ENCODE data around the gene PDE4A. TPM values are rescaled to one million over a fixed set of nuclear protein-coding genes. Genes with fewer than 3 reads are reported as not detected.
"Not testable (repeated sequence)": the region's sequence is repeated elsewhere in the genome, so short reads cannot be mapped to it uniquely, and the experiment has no call there.

PDE4A gene
- total and polyA plus RNA-seq, 4 donors = 0.90 to 2.3 (median 1.3) TPM

DNA sequence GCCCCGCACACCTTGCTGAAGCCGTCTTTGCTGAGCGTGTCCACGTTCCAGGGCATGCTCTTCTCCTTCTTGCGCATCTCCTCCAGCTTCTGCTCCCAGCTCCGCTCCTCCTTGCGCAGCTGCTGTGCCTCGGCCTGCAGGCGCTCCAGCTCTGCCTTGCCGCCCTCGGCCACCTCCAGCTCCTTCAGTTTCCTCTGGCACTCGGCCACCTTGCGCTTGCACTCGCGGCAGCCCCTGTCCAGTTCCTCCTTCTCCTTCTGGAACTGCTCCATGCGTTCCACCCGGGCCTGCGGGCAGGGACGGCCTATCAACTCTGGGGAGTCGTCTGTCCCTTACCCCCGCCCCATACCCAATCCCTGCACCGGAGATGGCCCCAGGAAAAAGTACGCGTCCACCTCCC is 24.4 kb upstream of the PDE4A start:
- TF ChIP-seq GABPA (IDR thresholded peaks at IDR 0.05 in 1 of 2, conservative IDR thresholded peaks at IDR 0.05 in 1 of 2) = no peak
- no peak for TF ChIP-seq TAF1 (conservative IDR thresholded peaks at IDR 0.05)
- TF ChIP-seq HNF4G (IDR thresholded peaks at IDR 0.05) = no peak
- Histone ChIP-seq H3K9me3 (ENCODE audit: control insufficient read depth in 4 of 4, low read length in 3 of 4) (no peaks in the 10 kb centered on the region), H3K4me1 (ENCODE audit: control insufficient read depth in 4 of 4, insufficient read depth in 4 of 4, low read length in 3 of 4) (peaks cover 2 to 10% (median 3%) of the 10 kb centered on the region in 4 donors), H3K36me3 (ENCODE audit: control insufficient read depth in 4 of 4, insufficient read depth in 3 of 4, low read depth in 1 of 4, low read length in 3 of 4) (peaks cover 17 to 46% (median 23%) of the 10 kb centered on the region in 4 donors), H3K27ac (ENCODE audit: low read depth in 1 of 2, low read length in 2 of 2) (no peak overlapping the region), H3K27me3 (ENCODE audit: control insufficient read depth in 4 of 4, insufficient read depth in 4 of 4, low read length in 3 of 4) (no peaks in the 10 kb centered on the region), H3K9ac (ENCODE audit: low read depth in 1 of 2, low read length in 2 of 2) (no peak overlapping the region), H3K4me3 (ENCODE audit: low read depth in 1 of 3, low read length in 3 of 3) (no peak overlapping the region)
- 84% methylated on average over 24 of the region's 24 CpGs for WGBS
- no peak for DNase-seq (ENCODE audit: low spot score)

GRCh38 chr19:10398819-10399218 is 21.5 kb upstream of the PDE4A start:
- no peak for DNase-seq (ENCODE audit: low spot score)
- WGBS = 86% methylated on average over 9 of the region's 9 CpGs
- Histone ChIP-seq H3K9ac (ENCODE audit: low read depth in 1 of 2, low read length in 2 of 2) (no peak overlapping the region), H3K27ac (ENCODE audit: low read depth in 1 of 2, low read length in 2 of 2) (no peak overlapping the region), H3K9me3 (ENCODE audit: control insufficient read depth in 4 of 4, low read length in 3 of 4) (no peaks in the 10 kb centered on the region), H3K27me3 (ENCODE audit: control insufficient read depth in 4 of 4, insufficient read depth in 4 of 4, low read length in 3 of 4) (no peaks in the 10 kb centered on the region), H3K4me3 (ENCODE audit: low read depth in 1 of 3, low read length in 3 of 3) (no peak overlapping the region), H3K4me1 (ENCODE audit: control insufficient read depth in 4 of 4, insufficient read depth in 4 of 4, low read length in 3 of 4) (peaks cover 6 to 32% (median 19%) of the 10 kb centered on the region in 4 donors), H3K36me3 (ENCODE audit: control insufficient read depth in 4 of 4, insufficient read depth in 3 of 4, low read depth in 1 of 4, low read length in 3 of 4) (peaks cover 5 to 20% (median 9%) of the 10 kb centered on the region in 4 donors)
- TF ChIP-seq, protein P1, sequence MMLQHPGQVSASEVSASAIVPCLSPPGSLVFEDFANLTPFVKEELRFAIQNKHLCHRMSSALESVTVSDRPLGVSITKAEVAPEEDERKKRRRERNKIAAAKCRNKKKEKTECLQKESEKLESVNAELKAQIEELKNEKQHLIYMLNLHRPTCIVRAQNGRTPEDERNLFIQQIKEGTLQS (IDR thresholded peaks at IDR 0.05) = no peak
- no peak for TF ChIP-seq FOXA2 (IDR thresholded peaks at IDR 0.05)
- no peak for TF ChIP-seq YY1 (IDR thresholded peaks at IDR 0.05)
- TF ChIP-seq JUND (IDR thresholded peaks at IDR 0.05) = no peak
- TF ChIP-seq GABPA (IDR thresholded peaks at IDR 0.05 in 1 of 2, conservative IDR thresholded peaks at IDR 0.05 in 1 of 2) = no peak
- no peak for TF ChIP-seq RXRA (IDR thresholded peaks at IDR 0.05)
- no peak for TF ChIP-seq HNF4G (IDR thresholded peaks at IDR 0.05)
- TF ChIP-seq MAX (IDR thresholded peaks at IDR 0.05) = no peak
- TF ChIP-seq HNF4A (conservative IDR thresholded peaks at IDR 0.05) = no peak
- TF ChIP-seq REST (IDR thresholded peaks at IDR 0.05) = no peak
- TF ChIP-seq TAF1 (conservative IDR thresholded peaks at IDR 0.05) = no peak
- no peak for TF ChIP-seq SP1 (IDR thresholded peaks at IDR 0.05)
- no peak for TF ChIP-seq NR2F2 (IDR thresholded peaks at IDR 0.05)
- TF ChIP-seq, protein P2, sequence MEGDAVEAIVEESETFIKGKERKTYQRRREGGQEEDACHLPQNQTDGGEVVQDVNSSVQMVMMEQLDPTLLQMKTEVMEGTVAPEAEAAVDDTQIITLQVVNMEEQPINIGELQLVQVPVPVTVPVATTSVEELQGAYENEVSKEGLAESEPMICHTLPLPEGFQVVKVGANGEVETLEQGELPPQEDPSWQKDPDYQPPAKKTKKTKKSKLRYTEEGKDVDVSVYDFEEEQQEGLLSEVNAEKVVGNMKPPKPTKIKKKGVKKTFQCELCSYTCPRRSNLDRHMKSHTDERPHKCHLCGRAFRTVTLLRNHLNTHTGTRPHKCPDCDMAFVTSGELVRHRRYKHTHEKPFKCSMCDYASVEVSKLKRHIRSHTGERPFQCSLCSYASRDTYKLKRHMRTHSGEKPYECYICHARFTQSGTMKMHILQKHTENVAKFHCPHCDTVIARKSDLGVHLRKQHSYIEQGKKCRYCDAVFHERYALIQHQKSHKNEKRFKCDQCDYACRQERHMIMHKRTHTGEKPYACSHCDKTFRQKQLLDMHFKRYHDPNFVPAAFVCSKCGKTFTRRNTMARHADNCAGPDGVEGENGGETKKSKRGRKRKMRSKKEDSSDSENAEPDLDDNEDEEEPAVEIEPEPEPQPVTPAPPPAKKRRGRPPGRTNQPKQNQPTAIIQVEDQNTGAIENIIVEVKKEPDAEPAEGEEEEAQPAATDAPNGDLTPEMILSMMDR (IDR thresholded peaks at IDR 0.05; ENCODE audit: low read depth, low read length, missing input control) = no peak
- no peak for TF ChIP-seq FOXA1 (IDR thresholded peaks at IDR 0.05)
- TF ChIP-seq EGR1 (IDR thresholded peaks at IDR 0.05; ENCODE audit: low read depth in 2 of 2) = no peak
- TF ChIP-seq, protein P3, sequence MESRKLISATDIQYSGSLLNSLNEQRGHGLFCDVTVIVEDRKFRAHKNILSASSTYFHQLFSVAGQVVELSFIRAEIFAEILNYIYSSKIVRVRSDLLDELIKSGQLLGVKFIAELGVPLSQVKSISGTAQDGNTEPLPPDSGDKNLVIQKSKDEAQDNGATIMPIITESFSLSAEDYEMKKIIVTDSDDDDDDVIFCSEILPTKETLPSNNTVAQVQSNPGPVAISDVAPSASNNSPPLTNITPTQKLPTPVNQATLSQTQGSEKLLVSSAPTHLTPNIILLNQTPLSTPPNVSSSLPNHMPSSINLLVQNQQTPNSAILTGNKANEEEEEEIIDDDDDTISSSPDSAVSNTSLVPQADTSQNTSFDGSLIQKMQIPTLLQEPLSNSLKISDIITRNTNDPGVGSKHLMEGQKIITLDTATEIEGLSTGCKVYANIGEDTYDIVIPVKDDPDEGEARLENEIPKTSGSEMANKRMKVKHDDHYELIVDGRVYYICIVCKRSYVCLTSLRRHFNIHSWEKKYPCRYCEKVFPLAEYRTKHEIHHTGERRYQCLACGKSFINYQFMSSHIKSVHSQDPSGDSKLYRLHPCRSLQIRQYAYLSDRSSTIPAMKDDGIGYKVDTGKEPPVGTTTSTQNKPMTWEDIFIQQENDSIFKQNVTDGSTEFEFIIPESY (IDR thresholded peaks at IDR 0.05) = no peak
- TF ChIP-seq RAD21 (IDR thresholded peaks at IDR 0.05) = no peak

DNA sequence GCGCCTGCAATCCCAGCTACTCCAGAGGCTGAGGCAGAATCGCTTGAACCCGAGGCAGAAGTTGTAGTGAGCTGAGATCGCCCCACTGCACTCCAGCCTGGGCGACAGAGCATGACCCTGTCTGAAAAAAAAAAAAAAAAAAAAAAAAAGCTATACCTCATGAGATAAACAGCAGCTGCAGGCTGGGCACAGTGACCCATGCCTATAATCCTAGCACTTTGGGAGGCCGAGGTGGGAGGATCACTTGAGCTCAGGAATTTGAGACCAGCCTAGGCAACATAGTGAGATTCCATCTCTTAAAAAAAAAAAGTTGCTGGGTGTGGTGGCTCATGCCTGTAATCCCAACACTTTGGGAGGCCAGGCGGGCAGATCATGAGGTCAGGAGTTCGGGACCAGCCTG is 21.0 kb upstream of the PDE4A start:
- Histone ChIP-seq H3K36me3 (ENCODE audit: control insufficient read depth in 4 of 4, insufficient read depth in 3 of 4, low read depth in 1 of 4, low read length in 3 of 4) (peaks cover 5 to 16% (median 7%) of the 10 kb centered on the region in 4 donors), H3K4me1 (ENCODE audit: control insufficient read depth in 4 of 4, insufficient read depth in 4 of 4, low read length in 3 of 4) (peaks cover 6 to 37% (median 23%) of the 10 kb centered on the region in 4 donors)
- DNase-seq (ENCODE audit: low spot score); H3K27ac ChIP-seq (ENCODE audit: low read depth in 1 of 2, low read length in 2 of 2); H3K9me3 ChIP-seq (ENCODE audit: control insufficient read depth in 4 of 4, low read length in 3 of 4); H3K9ac ChIP-seq (ENCODE audit: low read depth in 1 of 2, low read length in 2 of 2); H3K27me3 ChIP-seq (ENCODE audit: control insufficient read depth in 4 of 4, insufficient read depth in 4 of 4, low read length in 3 of 4); H3K4me3 ChIP-seq (ENCODE audit: low read depth in 1 of 3, low read length in 3 of 3): not testable (repeated sequence)
- WGBS = 95% methylated on average over 8 of the region's 8 CpGs
